Measurements from ENCODE around the gene RAP1GAP. TPM values are rescaled to one million over a fixed set of nuclear protein-coding genes. Genes with fewer than 3 reads are reported as not detected.
A peak's percentile ranks its signal among the peaks of the same experiment; 100 is the strongest.

RAP1GAP gene
- total and polyA plus RNA-seq, 2 of the 13 experiments (the other 11 are each of a cell fraction or from before 2014, with no cell fraction given): 11.9 to 37.5 TPM

- peak; percentile 23; the same call in 1 of the 2 replicates for TF ChIP-seq ZXDC (CRISPR knock-in tag; IDR thresholded peaks at IDR 0.05)
- TF ChIP-seq HDAC6 (IDR thresholded peaks at IDR 0.05; ENCODE audit: low read depth, low read length): no peak
- TF ChIP-seq ZNF20 (CRISPR knock-in tag; IDR thresholded peaks at IDR 0.05): no peak
- TF ChIP-seq SMARCE1 (IDR thresholded peaks at IDR 0.05; ENCODE audit: borderline replicate concordance): no peak
- TF ChIP-seq MXD3 (CRISPR knock-in tag; IDR thresholded peaks at IDR 0.05): peak; percentile 85; the same call in 1 of the 2 replicates
- TF ChIP-seq GATA4 (IDR thresholded peaks at IDR 0.05; ENCODE audit: borderline replicate concordance, low read depth): peak; percentile 73; the same call in 1 of the 2 replicates
- peak; percentile 77 for TF ChIP-seq ZNF609 (CRISPR knock-in tag; IDR thresholded peaks at IDR 0.05; ENCODE audit: borderline replicate concordance)
- TF ChIP-seq ZNF768 (CRISPR knock-in tag; IDR thresholded peaks at IDR 0.05): peak; percentile 86
- no peak for TF ChIP-seq GTF3A (CRISPR knock-in tag; conservative IDR thresholded peaks at IDR 0.05)
- no peak for TF ChIP-seq ZNF740 (CRISPR knock-in tag; IDR thresholded peaks at IDR 0.05)
- TF ChIP-seq NPAS2 (CRISPR knock-in tag; IDR thresholded peaks at IDR 0.05; ENCODE audit: borderline replicate concordance): peak; percentile 36; the same call in 1 of the 2 replicates
- TF ChIP-seq PRMT3 (CRISPR knock-in tag; IDR thresholded peaks at IDR 0.05; ENCODE audit: borderline replicate concordance, low read depth): peak; percentile 86; the same call in 1 of the 2 replicates
- peak; percentile 90; the same call in 1 of the 2 replicates for TF ChIP-seq GLI4 (CRISPR knock-in tag; IDR thresholded peaks at IDR 0.05; ENCODE audit: borderline replicate concordance)
- peak; percentile 96 for TF ChIP-seq PATZ1 (CRISPR knock-in tag; IDR thresholded peaks at IDR 0.05)
- TF ChIP-seq SIX1 (CRISPR knock-in tag; IDR thresholded peaks at IDR 0.05; ENCODE audit: borderline replicate concordance): peak; percentile 43; the same call in 1 of the 2 replicates
- no peak for TF ChIP-seq ZNF615 (CRISPR knock-in tag; IDR thresholded peaks at IDR 0.05; ENCODE audit: borderline replicate concordance)
- TF ChIP-seq ZNF44 (CRISPR knock-in tag; IDR thresholded peaks at IDR 0.05): no peak
- peak; percentile 87; the same call in 1 of the 2 replicates for TF ChIP-seq ZNF510 (CRISPR knock-in tag; IDR thresholded peaks at IDR 0.05; ENCODE audit: low read depth)
Measured at GRCh38 chr1:21669258-21670058, at the start of gene RAP1GAP (continued).

Data from HepG2 (cell line).